UCSD-AML1 (cell line): ENCODE results near the gene LILRB4.
"Not testable (repeated sequence)": the region's sequence is repeated elsewhere in the genome, so short reads cannot be mapped to it uniquely, and the experiment has no call there.

Source experiments
- DNase-seq: peaks from one replicate; lab custom pipeline; 2025; ENCODE audit not compliant: unreplicated experiment; lab: John Stamatoyannopoulos, UW

The LILRB4 gene

GRCh38 chr19:54662730-54663129 is at the start of gene LILRB4:
Gene LILRB4, plus strand, starts transcription at chr19:54662985. Its CDS starts 49 bp downstream, at chr19:54663034.
- no peak for DNase-seq

GRCh38 chr19:54614726-54615125 is 48.1 kb upstream of the LILRB4 start:
- DNase-seq, result no peak

- no peak for DNase-seq
Observed at GRCh38 chr19:54616057-54616456, 46.7 kb upstream of the LILRB4 start.

- no peak for DNase-seq
Observed at GRCh38 chr19:54616821-54617560, 45.8 kb upstream of the LILRB4 start.

GRCh38 chr19:54620464-54620863 is 42.3 kb upstream of the LILRB4 start:
- DNase-seq, result no peak

- DNase-seq, result no peak
Observed at GRCh38 chr19:54622431-54622830, 40.4 kb upstream of the LILRB4 start.

GRCh38 chr19:54624234-54624633 is 38.6 kb upstream of the LILRB4 start:
- not testable (repeated sequence) for DNase-seq

GRCh38 chr19:54624934-54625730 is 37.7 kb upstream of the LILRB4 start:
- DNase-seq, result not testable (repeated sequence)

GRCh38 chr19:54626757-54627156 is 36.0 kb upstream of the LILRB4 start:
- no peak for DNase-seq

- DNase-seq, result not testable (repeated sequence)
Observed at GRCh38 chr19:54627912-54628311, 34.9 kb upstream of the LILRB4 start.

- DNase-seq, result peak; percentile 54
Observed at GRCh38 chr19:54630262-54630661, 32.5 kb upstream of the LILRB4 start, which contains the start of gene LILRB1. Gene LILRB1, plus strand, starts transcription at chr19:54630484. Its CDS starts 590 bp downstream, at chr19:54631074.

GRCh38 chr19:54630782-54631181 is 32.0 kb upstream of the LILRB4 start:
- no peak for DNase-seq

- not testable (repeated sequence) for DNase-seq
Observed at GRCh38 chr19:54631489-54632337, 31.1 kb upstream of the LILRB4 start.

- DNase-seq, result not testable (repeated sequence)
Observed at GRCh38 chr19:54632517-54632916, 30.3 kb upstream of the LILRB4 start.

GRCh38 chr19:54633401-54633800 is 29.4 kb upstream of the LILRB4 start:
- no peak for DNase-seq

GRCh38 chr19:54636081-54636480 is 26.7 kb upstream of the LILRB4 start:
- not testable (repeated sequence) for DNase-seq

- no peak for DNase-seq
Observed at GRCh38 chr19:54638683-54639082, 24.1 kb upstream of the LILRB4 start.

GRCh38 chr19:54642953-54643352 is 19.8 kb upstream of the LILRB4 start:
- DNase-seq, result not testable (repeated sequence)

GRCh38 chr19:54643583-54643982 is 19.2 kb upstream of the LILRB4 start:
- not testable (repeated sequence) for DNase-seq

GRCh38 chr19:54644056-54644455 is 18.7 kb upstream of the LILRB4 start:
- DNase-seq, result no peak

- no peak for DNase-seq
Observed at GRCh38 chr19:54646331-54646841, 16.4 kb upstream of the LILRB4 start.
